Effector memory CD8-positive, alpha-beta T cell (primary cell): ENCODE data around the gene HAGHL.
A peak's percentile ranks its signal among the peaks of the same experiment; 100 is the strongest.

ENCODE experiments used
- ATAC-seq: fragments of 150-1000 bp; cut with Tn5 transposase; replicated peaks from 2 replicates; pipeline ENCODE4 v1.10.0; 2021; ENCODE audit warnings: mild to moderate bottlenecking, moderate library complexity
- DNase-seq, 3 experiments: peaks; one replicate each; pipeline ENCODE4 v3.0.0; 2021
- H3K27ac Mint-ChIP-seq, 2 donors: one replicate each; pipeline ENCODE4 v1.8.0; 2022; ENCODE audit warnings: mild to moderate bottlenecking in 2 of 2, mixed read lengths in 2 of 2, moderate library complexity in 2 of 2
- H3K27me3 Mint-ChIP-seq, 2 donors: one replicate each; pipeline ENCODE4 v1.8.0; 2022; ENCODE audit warnings: mixed read lengths in 2 of 2
- H3K36me3 Mint-ChIP-seq: one replicate; pipeline ENCODE4 v1.8.0; 2022; ENCODE audit warnings: mild to moderate bottlenecking, moderate library complexity, mixed read lengths; ENCODE audit not compliant: insufficient read depth
- H3K4me1 Mint-ChIP-seq, 2 donors: one replicate each; pipeline ENCODE4 v1.8.0; 2022; ENCODE audit warnings: low read depth in 2 of 2, mixed read lengths in 2 of 2
- H3K4me3 Mint-ChIP-seq, 2 donors: one replicate each; pipeline ENCODE4 v1.8.0; 2022; ENCODE audit warnings: mild to moderate bottlenecking in 2 of 2, mixed read lengths in 2 of 2, moderate library complexity in 2 of 2
- H3K9me3 Mint-ChIP-seq, 2 donors: one replicate each; pipeline ENCODE4 v1.8.0; 2022; ENCODE audit warnings: mixed read lengths in 2 of 2
- total RNA-seq, 9 experiments: gene quantifications; one replicate each; lab custom pipeline; 2026; lab: John Stamatoyannopoulos, UW

Gene HAGHL, protein sequence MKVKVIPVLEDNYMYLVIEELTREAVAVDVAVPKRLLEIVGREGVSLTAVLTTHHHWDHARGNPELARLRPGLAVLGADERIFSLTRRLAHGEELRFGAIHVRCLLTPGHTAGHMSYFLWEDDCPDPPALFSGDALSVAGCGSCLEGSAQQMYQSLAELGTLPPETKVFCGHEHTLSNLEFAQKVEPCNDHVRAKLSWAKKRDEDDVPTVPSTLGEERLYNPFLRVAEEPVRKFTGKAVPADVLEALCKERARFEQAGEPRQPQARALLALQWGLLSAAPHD
- total RNA-seq: 6.2 to 20.0 (median 9.0) reads per million in 9 experiments

DNA sequence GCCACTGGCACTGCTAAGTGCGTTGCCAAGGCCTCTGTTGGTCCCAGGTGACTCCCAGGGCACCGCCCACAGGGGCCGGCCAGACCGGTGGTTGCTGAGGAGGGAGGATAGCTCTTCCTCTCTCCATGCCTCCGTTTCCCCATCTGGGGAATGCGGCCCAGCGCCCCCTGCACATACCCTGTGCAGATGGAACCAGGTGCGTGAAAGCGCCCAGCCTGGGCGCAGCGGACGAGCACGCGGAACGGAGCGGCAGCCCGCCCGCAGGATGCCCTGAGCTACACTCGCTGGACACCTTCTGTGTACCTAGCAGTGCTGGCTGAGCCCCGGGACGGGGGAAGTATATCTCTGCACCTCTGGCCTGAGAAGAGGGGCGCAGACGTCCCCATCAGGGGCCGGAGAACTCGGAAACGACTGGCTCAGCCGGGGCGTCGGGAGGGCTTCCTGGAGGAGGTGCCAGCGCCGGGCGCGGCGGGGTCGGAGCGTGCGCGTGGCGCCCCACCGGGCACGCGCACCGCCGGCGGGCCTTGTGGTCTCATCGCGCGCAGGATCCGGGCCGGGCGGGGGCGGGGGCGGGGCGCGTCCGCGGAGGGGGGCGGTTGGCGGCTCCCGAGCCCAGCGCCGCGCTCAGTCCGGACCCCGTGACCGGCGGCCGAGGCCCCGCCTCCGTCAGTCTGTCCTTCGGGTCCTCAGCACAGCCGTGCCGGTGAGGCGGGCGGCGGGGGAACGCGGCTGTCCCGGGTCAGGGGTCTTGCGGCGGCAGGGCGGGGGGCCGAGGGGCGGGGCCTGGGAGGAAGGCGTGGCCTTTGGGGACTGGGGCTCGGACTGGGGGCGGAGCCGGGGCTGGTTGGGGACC is at the start of gene HAGHL, which contains the start of gene CCDC78:
Gene HAGHL, plus strand, starts transcription at position 669 of the 853 bp plus-strand sequence. CDS start 404 bp downstream, outside the sequence.
Gene CCDC78, minus strand, starts transcription at position 6 of the 853 bp plus-strand sequence. CDS start 76 bp downstream, outside the sequence.
- no peaks in the 10 kb centered on the region for H3K9me3 Mint-ChIP-seq
- no peaks in the 10 kb centered on the region for H3K27me3 Mint-ChIP-seq
- H3K4me1 Mint-ChIP-seq: peaks cover 3 to 11% of the 10 kb centered on the region in 2 donors
- H3K36me3 Mint-ChIP-seq: peaks cover 32% of the 10 kb centered on the region
- H3K4me3 Mint-ChIP-seq: peak within 1 kb of the TSS; percentile 72 to 80
- DNase-seq (peak in 2 of 3 experiments; percentile 51 to 54), ATAC-seq (peak; percentile 31)
- peak within 1 kb of the TSS in 1 of 2 donors; percentile 73 for H3K27ac Mint-ChIP-seq

DNA sequence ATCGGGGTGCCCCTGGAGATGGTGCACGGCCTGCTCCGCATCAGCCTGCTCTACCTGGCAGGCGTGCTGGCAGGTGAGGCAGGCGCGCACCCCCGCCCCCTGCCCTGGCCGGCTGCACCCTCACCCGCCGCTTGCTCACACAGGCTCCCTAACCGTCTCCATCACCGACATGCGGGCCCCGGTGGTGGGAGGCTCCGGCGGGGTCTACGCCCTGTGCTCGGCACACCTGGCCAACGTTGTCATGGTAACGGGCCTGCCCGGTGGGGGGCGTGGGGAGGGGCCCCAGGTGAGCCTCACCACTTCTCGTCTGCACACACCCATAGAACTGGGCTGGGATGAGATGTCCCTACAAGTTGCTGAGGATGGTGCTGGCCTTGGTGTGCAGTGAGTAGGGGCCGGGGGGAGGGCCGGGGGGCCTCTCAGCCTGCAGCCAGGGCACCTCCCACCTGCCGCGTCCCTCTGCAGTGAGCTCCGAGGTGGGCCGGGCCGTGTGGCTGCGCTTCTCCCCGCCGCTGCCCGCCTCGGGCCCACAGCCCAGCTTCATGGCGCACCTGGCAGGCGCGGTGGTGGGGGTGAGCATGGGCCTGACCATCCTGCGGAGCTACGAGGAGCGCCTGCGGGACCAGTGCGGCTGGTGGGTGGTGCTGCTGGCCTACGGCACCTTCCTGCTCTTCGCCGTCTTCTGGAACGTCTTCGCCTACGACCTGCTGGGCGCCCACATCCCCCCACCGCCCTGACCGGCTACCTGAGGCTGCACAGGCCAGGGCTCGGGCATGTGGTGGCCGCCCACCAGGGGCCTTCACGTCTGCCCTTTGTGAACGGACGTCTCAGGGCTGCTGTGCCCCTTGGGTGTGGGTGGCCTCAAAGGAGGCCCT is 49.4 kb upstream of the HAGHL start:
- Mint-ChIP-seq H3K4me3 (peak overlapping the region in 1 of 2 donors; percentile 45), H3K27ac (no peak overlapping the region), H3K4me1 (peaks cover 11 to 31% of the 10 kb centered on the region in 2 donors), H3K9me3 (no peaks in the 10 kb centered on the region), H3K27me3 (peaks cover 0 to 6% of the 10 kb centered on the region in 2 donors), H3K36me3 (peaks cover 17% of the 10 kb centered on the region)
- ATAC-seq (no peak), DNase-seq (no peak)

DNA sequence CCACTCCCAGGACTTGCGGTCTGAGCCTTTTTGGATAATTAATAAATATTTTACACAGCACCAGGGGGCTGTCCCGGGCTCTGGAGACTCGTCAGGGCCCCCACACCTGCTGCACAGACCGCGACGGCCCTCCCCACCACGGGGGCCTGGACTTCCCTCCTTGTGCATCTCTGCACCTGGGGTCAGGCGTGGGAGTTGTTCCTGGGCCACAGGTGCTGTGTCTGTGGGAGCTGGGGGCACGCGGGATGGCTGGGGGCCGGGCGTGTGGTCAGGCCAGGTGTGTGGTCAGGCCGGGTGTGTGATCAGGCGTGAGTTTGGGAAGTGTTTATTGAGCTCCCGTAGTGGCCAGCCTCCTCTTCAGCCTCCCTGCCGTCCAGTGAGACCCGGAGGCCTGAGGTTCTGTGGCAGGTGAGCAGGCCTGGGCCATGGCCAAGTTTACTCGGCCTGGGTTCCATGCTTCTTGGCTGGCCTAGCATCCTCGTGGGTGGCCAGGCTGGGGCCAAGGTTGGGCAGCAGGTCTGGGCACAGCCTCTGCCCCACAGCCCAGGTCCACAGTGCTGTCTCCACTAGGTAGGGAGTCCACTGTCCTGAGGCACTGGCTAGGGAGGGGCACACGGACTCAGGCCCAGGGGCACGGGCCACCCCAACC is 48.6 kb upstream of the HAGHL start:
- Mint-ChIP-seq H3K27ac (peak overlapping the region in 1 of 2 donors; percentile 62), H3K4me3 (peak overlapping the region; percentile 75 to 78), H3K9me3 (no peaks in the 10 kb centered on the region), H3K27me3 (peaks cover 0 to 6% of the 10 kb centered on the region in 2 donors), H3K4me1 (peaks cover 11 to 35% of the 10 kb centered on the region in 2 donors), H3K36me3 (peaks cover 24% of the 10 kb centered on the region)
- ATAC-seq: no peak
- no peak for DNase-seq

DNA sequence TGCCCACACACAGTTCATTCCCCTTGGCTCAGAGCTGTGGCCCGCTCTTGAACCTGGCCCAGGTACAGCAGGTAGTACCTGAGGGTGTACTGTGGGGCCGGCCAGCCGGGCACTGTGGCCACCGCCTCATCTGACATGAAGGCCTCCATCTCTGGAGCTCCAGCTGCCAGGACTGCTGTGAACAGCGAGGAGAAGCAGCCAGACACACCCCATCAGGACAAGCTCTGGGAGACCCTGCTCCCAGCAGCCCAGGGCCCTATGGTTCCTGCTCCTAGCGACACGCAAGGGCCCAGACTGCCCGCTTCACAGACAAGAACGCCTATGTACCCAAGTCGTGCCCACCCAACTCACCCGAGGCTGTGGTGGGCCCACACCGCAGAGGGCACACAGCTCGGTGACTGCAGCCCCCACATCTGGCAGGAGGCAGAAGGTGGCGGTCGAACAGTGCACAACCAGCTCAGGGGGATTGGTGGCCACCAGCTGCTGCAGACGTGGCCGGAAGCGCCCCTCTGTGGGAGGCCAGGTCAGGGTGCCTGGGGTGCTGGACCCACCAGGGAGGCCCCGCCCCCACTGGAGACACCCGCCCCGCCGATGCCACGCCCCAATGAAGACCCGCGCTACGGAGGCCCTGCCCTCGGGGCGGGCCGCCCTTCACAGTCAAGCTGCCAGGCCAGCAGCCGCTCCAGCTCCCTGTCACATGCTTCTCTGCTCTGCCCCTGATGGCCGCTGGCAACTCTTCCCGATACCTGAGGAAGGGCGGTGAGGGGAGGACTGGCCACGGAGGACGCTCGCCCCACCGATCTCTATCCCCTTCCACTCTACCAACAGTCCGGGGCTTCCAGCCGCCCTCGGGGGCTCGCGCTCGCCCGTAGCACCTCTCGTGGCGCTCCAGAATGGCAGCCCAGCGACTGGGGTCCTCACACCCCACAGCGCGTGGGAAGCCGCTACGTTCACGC is 47.8 kb upstream of the HAGHL start:
- H3K4me3 Mint-ChIP-seq: peak overlapping the region; percentile 75 to 78
- H3K36me3 Mint-ChIP-seq: peaks cover 31% of the 10 kb centered on the region
- H3K9me3 Mint-ChIP-seq: no peaks in the 10 kb centered on the region
- DNase-seq (peak in 2 of 3 experiments; percentile 33 to 35), ATAC-seq (peak; percentile 6)
- peaks cover 11 to 36% of the 10 kb centered on the region in 2 donors for H3K4me1 Mint-ChIP-seq
- peak overlapping the region; percentile 25 to 62 for H3K27ac Mint-ChIP-seq
- peaks cover 0 to 6% of the 10 kb centered on the region in 2 donors for H3K27me3 Mint-ChIP-seq

DNA sequence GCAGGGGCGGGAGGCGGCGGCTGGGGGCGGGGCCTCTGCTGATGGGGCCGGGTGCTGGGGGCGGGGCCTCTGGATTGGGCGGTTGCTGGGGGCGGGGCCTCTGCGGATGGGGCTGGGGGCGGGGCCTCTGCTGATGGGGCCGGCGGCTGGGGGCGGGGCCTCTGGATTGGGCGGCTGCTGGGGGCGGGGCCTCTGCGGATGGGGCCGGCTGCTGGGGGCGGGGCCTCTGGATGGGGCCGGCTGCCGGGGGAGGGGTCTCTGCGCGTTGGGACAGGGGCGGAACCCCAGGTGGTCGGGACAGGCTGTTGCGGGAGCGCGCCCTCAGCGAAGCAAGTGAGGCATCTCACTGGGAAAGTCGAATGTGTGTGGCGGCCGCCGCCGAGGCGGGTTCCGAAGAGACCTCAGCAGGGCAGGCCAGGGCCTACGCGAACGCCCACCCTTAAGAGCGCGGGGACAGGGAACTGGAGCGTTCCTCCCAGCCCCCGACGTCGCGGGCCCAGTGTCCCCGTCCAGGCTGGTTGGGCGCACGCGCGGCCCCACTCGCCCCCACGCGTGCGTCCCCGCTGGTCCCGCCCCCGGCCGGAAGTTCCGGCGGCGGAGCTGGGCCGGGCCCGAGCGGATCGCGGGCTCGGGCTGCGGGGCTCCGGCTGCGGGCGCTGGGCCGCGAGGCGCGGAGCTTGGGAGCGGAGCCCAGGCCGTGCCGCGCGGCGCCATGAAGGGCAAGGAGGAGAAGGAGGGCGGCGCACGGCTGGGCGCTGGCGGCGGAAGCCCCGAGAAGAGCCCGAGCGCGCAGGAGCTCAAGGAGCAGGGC is 46.9 kb upstream of the HAGHL start, which contains the start of gene STUB1:
Gene STUB1, plus strand, starts transcription at position 597 of the 811 bp plus-strand sequence. Its CDS starts 116 bp downstream, at position 713.
- Mint-ChIP-seq H3K4me3 (peak within 1 kb of the TSS; percentile 75 to 78), H3K27me3 (peaks cover 0 to 3% of the 10 kb centered on the region in 2 donors), H3K36me3 (peaks cover 35% of the 10 kb centered on the region), H3K4me1 (peaks cover 10 to 35% of the 10 kb centered on the region in 2 donors), H3K9me3 (no peaks in the 10 kb centered on the region), H3K27ac (peak within 1 kb of the TSS; percentile 44 to 62)
- DNase-seq (peak; percentile 70 to 76 (median 76)), ATAC-seq (peak; percentile 48)

DNA sequence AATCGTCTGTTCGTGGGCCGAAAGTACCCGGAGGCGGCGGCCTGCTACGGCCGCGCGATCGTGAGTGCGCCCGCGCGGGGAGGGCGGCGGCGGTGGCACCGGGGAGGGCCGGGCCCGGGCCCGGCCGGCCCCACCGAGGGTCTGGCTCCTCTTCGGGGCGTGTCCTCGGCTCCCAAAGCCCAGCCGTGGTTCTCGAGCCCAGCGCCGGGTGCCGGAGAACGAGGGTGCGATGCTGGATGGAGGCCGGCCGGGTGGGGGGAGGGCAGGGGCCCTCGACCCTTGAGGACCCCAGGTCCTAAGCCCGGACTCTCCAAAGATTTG is 46.3 kb upstream of the HAGHL start:
- ATAC-seq: no peak
- peaks cover 7 to 33% of the 10 kb centered on the region in 2 donors for H3K4me1 Mint-ChIP-seq
- H3K27me3 Mint-ChIP-seq: no peaks in the 10 kb centered on the region
- H3K9me3 Mint-ChIP-seq: no peaks in the 10 kb centered on the region
- H3K27ac Mint-ChIP-seq: peak overlapping the region in 1 of 2 donors; percentile 32
- no peak for DNase-seq
- peaks cover 35% of the 10 kb centered on the region for H3K36me3 Mint-ChIP-seq
- H3K4me3 Mint-ChIP-seq: peak overlapping the region; percentile 75 to 78

DNA sequence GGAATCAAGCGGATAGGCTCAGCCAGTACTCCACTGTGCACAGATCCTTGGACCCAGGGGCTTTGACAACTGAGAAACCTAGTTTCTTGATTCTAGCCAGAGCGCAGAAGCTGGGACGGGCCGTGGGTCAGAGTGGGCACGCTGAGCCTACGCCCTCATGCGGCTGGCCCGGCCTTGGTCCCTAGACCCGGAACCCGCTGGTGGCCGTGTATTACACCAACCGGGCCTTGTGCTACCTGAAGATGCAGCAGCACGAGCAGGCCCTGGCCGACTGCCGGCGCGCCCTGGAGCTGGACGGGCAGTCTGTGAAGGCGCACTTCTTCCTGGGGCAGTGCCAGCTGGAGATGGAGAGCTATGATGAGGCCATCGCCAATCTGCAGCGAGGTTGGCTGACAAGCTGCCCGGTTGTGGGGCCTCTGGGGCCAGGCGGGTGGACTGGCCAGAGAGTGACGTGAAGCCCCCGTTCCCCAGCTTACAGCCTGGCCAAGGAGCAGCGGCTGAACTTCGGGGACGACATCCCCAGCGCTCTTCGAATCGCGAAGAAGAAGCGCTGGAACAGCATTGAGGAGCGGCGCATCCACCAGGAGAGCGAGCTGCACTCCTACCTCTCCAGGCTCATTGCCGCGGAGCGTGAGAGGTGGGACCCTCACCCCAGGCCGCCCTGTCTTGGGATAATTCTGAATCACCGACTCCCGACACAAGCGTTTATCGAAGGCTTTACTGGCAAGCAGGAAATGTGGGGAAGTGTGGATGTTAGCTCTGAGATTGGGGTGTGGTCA is 45.8 kb upstream of the HAGHL start:
- Mint-ChIP-seq H3K4me3 (peak overlapping the region; percentile 75 to 78), H3K27me3 (no peaks in the 10 kb centered on the region)
- ATAC-seq: no peak

DNA sequence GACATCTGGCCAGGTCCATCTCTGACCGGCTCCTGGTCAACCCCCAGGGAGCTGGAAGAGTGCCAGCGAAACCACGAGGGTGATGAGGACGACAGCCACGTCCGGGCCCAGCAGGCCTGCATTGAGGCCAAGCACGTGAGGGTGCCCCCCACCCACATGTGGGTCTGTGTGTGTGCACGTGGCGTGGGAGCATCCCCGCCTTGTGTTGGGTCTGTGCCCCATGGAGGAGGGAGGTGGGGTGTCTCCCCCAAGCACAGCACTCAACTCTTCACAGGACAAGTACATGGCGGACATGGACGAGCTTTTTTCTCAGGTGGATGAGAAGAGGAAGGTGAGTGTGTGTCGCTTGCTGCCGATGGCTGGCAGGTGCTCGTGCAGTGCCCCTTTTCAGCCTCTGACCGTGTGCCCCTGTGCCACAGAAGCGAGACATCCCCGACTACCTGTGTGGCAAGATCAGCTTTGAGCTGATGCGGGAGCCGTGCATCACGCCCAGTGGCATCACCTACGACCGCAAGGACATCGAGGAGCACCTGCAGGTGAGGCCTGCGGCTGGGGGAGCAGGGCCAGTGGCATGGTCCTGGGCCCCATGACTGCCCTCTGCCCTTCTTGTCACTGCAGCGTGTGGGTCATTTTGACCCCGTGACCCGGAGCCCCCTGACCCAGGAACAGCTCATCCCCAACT is 45.0 kb upstream of the HAGHL start:
- Mint-ChIP-seq H3K4me1 (peaks cover 7 to 36% of the 10 kb centered on the region in 2 donors), H3K27me3 (no peaks in the 10 kb centered on the region), H3K9me3 (no peaks in the 10 kb centered on the region), H3K27ac (peak overlapping the region in 1 of 2 donors; percentile 32), H3K36me3 (peaks cover 35% of the 10 kb centered on the region), H3K4me3 (peak overlapping the region; percentile 75 to 78)
- DNase-seq (no peak), ATAC-seq (no peak)

More for the DNA sequence above, 45.8 kb upstream of the HAGHL start:
- no peaks in the 10 kb centered on the region for H3K9me3 Mint-ChIP-seq
- peaks cover 35% of the 10 kb centered on the region for H3K36me3 Mint-ChIP-seq
- DNase-seq: no peak
- H3K4me1 Mint-ChIP-seq: peaks cover 7 to 37% of the 10 kb centered on the region in 2 donors
- H3K27ac Mint-ChIP-seq: peak overlapping the region; percentile 32 to 44

DNA sequence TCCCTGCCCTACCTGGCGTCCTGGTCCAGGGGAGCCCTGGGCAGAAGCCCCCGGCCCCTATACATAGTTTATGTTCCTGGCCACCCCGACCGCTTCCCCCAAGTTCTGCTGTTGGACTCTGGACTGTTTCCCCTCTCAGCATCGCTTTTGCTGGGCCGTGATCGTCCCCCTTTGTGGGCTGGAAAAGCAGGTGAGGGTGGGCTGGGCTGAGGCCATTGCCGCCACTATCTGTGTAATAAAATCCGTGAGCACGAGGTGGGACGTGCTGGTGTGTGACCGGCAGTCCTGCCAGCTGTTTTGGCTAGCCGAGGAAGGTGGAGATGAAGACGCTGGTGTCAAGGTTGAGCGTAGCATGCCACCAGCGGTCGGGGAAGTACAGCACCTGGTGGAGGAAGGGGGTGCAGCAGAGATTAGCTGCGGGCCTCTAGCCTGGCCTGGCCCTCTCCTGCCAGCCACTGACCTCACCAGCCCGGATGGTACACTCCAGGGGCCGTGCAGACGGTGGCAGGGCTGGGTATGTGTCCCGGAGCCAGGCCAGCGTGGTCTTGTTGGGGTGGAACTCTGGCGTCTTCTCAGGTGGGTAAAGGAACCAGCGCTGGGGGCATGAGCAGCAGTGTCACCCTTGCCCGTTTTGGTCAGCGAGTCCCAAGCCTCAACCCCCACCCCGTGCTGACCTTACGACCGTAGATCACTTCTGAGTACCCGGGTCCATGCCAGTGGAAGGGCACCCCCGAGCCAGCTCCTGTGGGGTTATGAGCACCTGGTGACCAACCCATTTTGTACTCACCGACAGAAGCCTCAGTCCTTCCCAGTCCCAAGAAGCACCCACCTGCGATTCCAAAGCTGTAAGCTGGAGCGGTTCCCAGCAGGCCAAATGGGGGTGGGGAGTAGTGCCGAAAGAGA is 44.2 kb upstream of the HAGHL start:
- peaks cover 7 to 35% of the 10 kb centered on the region in 2 donors for H3K4me1 Mint-ChIP-seq
- peaks cover 35% of the 10 kb centered on the region for H3K36me3 Mint-ChIP-seq
- DNase-seq (no peak), ATAC-seq (no peak)
- no peaks in the 10 kb centered on the region for H3K27me3 Mint-ChIP-seq
- peak overlapping the region; percentile 65 to 83 for H3K27ac Mint-ChIP-seq
- H3K9me3 Mint-ChIP-seq: no peaks in the 10 kb centered on the region
- peak overlapping the region; percentile 75 to 78 for H3K4me3 Mint-ChIP-seq
